ENCODE measurements around the gene RBM45.

The RBM45 gene

GRCh38 chr2:178106053-178106452 is 6.2 kb upstream of the RBM45 start:
- TF ChIP-seq FOXP2 (optimal IDR thresholded peaks at IDR 0.05; ENCODE audit: borderline replicate concordance, extremely low read depth, extremely low read length, insufficient read depth) = no peak
- TF ChIP-seq REST (IDR thresholded peaks at IDR 0.05; ENCODE audit: insufficient read depth in 1 of 2, low read depth in 2 of 2, low read length in 2 of 2) = no peak
- no peak for TF ChIP-seq SIN3A (IDR thresholded peaks at IDR 0.05; ENCODE audit: borderline replicate concordance, insufficient read depth, low read length)
- TF ChIP-seq POLR2AphosphoS5 (IDR thresholded peaks at IDR 0.05; ENCODE audit: low read depth, low read length) = no peak
- no peak for TF ChIP-seq TAF1 (IDR thresholded peaks at IDR 0.05; ENCODE audit: borderline replicate concordance, insufficient read depth, low read length)

- no peak for TF ChIP-seq REST (IDR thresholded peaks at IDR 0.05; ENCODE audit: insufficient read depth in 1 of 2, low read depth in 2 of 2, low read length in 2 of 2)
- no peak for TF ChIP-seq SIN3A (IDR thresholded peaks at IDR 0.05; ENCODE audit: borderline replicate concordance, insufficient read depth, low read length)
- TF ChIP-seq POLR2AphosphoS5 (IDR thresholded peaks at IDR 0.05; ENCODE audit: low read depth, low read length) = no peak
- no peak for TF ChIP-seq FOXP2 (optimal IDR thresholded peaks at IDR 0.05; ENCODE audit: borderline replicate concordance, extremely low read depth, extremely low read length, insufficient read depth)
- TF ChIP-seq TAF1 (IDR thresholded peaks at IDR 0.05; ENCODE audit: borderline replicate concordance, insufficient read depth, low read length) = no peak
These were observed 4.1 kb upstream of the RBM45 start for GRCh38 chr2:178108176-178108575.

GRCh38 chr2:178109813-178110212 is 2.4 kb upstream of the RBM45 start:
- no peak for TF ChIP-seq REST (IDR thresholded peaks at IDR 0.05; ENCODE audit: insufficient read depth in 1 of 2, low read depth in 2 of 2, low read length in 2 of 2)
- no peak for TF ChIP-seq FOXP2 (optimal IDR thresholded peaks at IDR 0.05; ENCODE audit: borderline replicate concordance, extremely low read depth, extremely low read length, insufficient read depth)
- no peak for TF ChIP-seq POLR2AphosphoS5 (IDR thresholded peaks at IDR 0.05; ENCODE audit: low read depth, low read length)
- no peak for TF ChIP-seq SIN3A (IDR thresholded peaks at IDR 0.05; ENCODE audit: borderline replicate concordance, insufficient read depth, low read length)
- TF ChIP-seq TAF1 (IDR thresholded peaks at IDR 0.05; ENCODE audit: borderline replicate concordance, insufficient read depth, low read length) = no peak

- no peak for TF ChIP-seq TAF1 (IDR thresholded peaks at IDR 0.05; ENCODE audit: borderline replicate concordance, insufficient read depth, low read length)
- no peak for TF ChIP-seq REST (IDR thresholded peaks at IDR 0.05; ENCODE audit: insufficient read depth in 1 of 2, low read depth in 2 of 2, low read length in 2 of 2)
- no peak for TF ChIP-seq SIN3A (IDR thresholded peaks at IDR 0.05; ENCODE audit: borderline replicate concordance, insufficient read depth, low read length)
- TF ChIP-seq FOXP2 (optimal IDR thresholded peaks at IDR 0.05; ENCODE audit: borderline replicate concordance, extremely low read depth, extremely low read length, insufficient read depth) = no peak
- TF ChIP-seq POLR2AphosphoS5 (IDR thresholded peaks at IDR 0.05; ENCODE audit: low read depth, low read length) = no peak
These were observed 1.6 kb upstream of the RBM45 start for GRCh38 chr2:178110681-178111080.

GRCh38 chr2:178111743-178112142 is 494 bp upstream of the RBM45 start:
- TF ChIP-seq TAF1 (IDR thresholded peaks at IDR 0.05; ENCODE audit: borderline replicate concordance, insufficient read depth, low read length) (no peak), POLR2AphosphoS5 (IDR thresholded peaks at IDR 0.05; ENCODE audit: low read depth, low read length) (no peak), FOXP2 (optimal IDR thresholded peaks at IDR 0.05; ENCODE audit: borderline replicate concordance, extremely low read depth, extremely low read length, insufficient read depth) (no peak), SIN3A (IDR thresholded peaks at IDR 0.05; ENCODE audit: borderline replicate concordance, insufficient read depth, low read length) (no peak), REST (IDR thresholded peaks at IDR 0.05; ENCODE audit: insufficient read depth in 1 of 2, low read depth in 2 of 2, low read length in 2 of 2) (no peak)

All from PFSK-1 (cell line).